GM12891 (cell line): ENCODE measurements around the gene METRN.

Experiments
- DNase-seq: peaks from one replicate; pipeline ENCODE4 v3.0.0; 2011; ENCODE audit warnings: low spot score; ENCODE audit not compliant: insufficient read length
- FAIRE-seq: peaks from 2 replicates; lab custom pipeline; 2011; peaks lifted over from hg19 to GRCh38; lab: Jason Lieb, UNC
- PAX5 ChIP-seq: IDR thresholded peaks from 2 replicates; pipeline ENCODE4 v1.6.1; 2011; ENCODE audit warnings: low read length, moderate library complexity, mild to moderate bottlenecking; ENCODE audit not compliant: insufficient read depth, severe bottlenecking
- POLR2A ChIP-seq: IDR thresholded peaks from 2 replicates; pipeline ENCODE4 v1.6.1; 2011; ENCODE audit warnings: low read depth, low read length, control low read depth
- POLR2AphosphoS5 ChIP-seq: IDR thresholded peaks from 2 replicates; pipeline ENCODE4 v1.6.1; 2011; ENCODE audit warnings: low read depth, low read length, control low read depth
- POU2F2 ChIP-seq: IDR thresholded peaks from 2 replicates; pipeline ENCODE4 v1.6.1; 2011; ENCODE audit warnings: low read depth, mild to moderate bottlenecking, control low read depth, low read length, moderate library complexity
- SPI1 ChIP-seq: IDR thresholded peaks from 2 replicates; pipeline ENCODE4 v1.6.1; 2011; ENCODE audit warnings: low read depth, low read length, control low read depth
- TAF1 ChIP-seq: IDR thresholded peaks from 2 replicates; pipeline ENCODE4 v1.6.1; 2011; ENCODE audit warnings: low read depth, low read length, control low read depth

METRN gene

GRCh38 chr16:702341-702740 lies 12.6 kb upstream of the METRN start:
- FAIRE-seq (no peak), DNase-seq (no peak)
- TF ChIP-seq PAX5 (no peak), TAF1 (no peak), POU2F2 (no peak), POLR2AphosphoS5 (no peak), POLR2A (no peak), SPI1 (no peak)

DNA sequence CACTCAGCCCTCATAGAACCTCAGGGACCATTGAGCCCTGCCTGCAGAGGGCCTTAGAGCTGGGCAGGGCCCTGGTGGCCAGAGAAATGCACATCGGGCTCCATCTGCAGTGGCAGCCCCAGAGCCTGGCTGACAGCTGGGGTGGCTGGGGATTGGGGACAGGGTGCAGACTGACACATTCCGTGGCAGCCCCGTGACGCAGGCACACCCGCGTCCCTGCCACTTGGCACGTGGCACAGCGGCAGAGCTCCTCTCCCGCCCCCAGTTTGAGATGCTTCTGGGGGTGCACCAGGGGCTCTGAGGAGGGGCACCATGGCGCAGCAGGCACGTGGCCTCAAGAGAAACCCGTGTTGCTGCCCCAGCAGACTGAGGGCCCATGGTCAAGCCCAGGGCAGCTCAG lies 11.5 kb upstream of the METRN start:
- TF ChIP-seq POLR2A (no peak), TAF1 (no peak)
- FAIRE-seq (no peak), DNase-seq (no peak)

DNA sequence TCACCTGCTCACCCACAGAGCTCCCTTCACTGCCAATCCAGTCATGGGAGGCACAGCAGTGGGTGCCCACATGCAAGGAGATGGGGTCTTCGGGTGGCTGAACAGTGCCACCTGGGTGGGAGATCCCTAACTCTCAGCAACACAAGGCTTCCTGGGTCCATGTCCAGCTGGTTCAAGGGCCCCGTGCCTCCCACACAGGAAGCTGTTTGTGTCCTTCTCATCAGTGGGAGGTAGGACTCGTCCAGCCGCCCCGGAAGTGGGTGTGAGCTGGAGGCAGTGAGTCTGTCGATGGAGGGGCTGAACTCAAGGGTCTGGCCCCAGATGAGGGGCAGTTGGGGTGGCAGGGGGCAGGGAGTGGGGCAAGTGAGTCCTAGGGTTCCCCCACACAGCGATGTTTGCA lies 10.9 kb upstream of the METRN start:
- DNase-seq (no peak), FAIRE-seq (no peak)
- TF ChIP-seq POLR2AphosphoS5 (no peak), POLR2A (no peak), PAX5 (no peak), SPI1 (no peak), POU2F2 (no peak)

DNA sequence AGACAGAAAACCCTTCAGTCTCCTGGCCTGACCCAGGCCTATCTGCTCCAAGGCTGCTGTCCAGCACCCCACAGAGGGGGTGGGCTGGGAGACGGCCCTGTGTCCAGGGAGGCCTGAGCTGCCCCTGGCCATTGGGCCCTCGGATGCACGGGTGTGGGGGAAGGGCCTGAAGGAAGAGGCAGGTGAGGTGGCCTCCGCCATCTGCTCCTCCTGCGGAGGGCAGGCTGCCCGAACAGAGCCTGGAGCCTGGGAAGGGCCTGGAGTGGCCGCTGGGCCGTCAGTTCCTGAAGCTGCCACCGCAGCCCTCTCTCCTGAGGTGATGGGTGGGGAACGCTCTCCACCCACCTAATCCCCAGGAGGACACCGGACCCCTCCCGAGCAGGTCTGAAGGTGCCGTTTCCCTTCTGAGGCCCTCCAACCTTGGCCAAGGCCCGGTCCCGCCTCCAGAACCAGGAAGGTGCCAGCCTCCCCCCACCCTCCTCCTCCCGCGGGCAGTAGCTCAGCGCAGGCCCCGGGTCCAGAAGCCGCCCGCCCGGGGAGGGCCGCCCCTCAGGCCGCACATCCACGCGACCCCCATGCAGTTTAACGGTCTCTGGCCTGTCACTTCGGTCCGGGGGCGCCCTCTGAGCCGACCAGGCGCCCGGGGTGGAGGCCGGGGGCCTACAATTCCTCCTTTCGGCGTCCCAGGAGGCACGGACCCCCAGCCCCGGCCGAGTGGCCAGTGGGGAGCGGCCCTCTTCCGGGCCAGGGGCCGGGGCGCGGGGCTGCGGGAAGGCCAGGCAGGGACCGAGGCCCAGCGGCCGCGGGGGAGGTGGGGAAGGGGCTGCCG lies 10.2 kb upstream of the METRN start:
- no peak for TF ChIP-seq POLR2A
- TF ChIP-seq SPI1 = no peak
- no peak for TF ChIP-seq POU2F2
- TF ChIP-seq PAX5 = no peak
- no peak for TF ChIP-seq POLR2AphosphoS5
- no peak for TF ChIP-seq TAF1
- DNase-seq (no peak), FAIRE-seq (no peak)

DNA sequence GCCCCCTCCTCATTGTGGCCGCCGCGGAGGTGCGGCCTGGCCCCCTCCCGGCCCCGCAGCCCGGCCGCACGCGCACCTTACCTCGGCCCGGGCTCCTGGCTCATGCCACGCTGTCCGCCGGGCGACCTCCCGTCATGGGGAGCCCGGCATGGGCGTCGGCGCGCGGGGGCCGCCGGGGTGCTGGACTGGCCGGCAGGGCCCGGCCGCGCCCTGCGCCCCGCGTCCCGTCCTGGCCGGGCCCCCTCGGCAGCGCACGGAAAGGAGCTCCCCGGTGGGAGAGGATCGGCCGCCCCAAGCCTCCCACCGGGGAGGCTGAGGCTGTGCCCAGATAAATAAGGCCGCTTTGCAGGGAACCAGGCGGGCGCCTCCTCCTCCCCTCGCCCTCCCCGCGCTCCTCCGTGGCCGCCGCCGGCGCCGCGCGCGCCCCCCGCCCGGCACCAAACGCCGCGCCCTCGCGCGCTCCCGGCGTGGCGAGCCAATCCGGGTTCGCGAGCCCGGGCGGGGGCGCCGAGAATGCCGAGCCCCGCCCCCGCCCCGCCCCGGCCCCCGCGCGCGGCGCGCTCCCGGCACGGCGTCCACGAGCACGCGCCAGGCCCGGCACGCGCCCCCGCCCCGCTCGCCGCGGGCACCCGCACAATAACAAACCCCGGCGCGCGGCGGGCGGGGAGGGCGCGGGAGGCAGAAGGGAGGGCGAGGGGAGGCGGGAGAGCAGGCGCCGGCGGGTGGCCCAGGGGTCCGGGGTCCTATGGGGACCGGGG lies 9.3 kb upstream of the METRN start, which contains the start of gene FBXL16:
Gene FBXL16, minus strand, starts transcription at position 371 of the 758 bp plus-strand sequence. CDS start 8,396 bp downstream, outside the sequence.
- DNase-seq = no peak
- FAIRE-seq = no peak
- no peak for TF ChIP-seq POLR2AphosphoS5
- TF ChIP-seq SPI1 = no peak
- TF ChIP-seq PAX5 = no peak
- TF ChIP-seq TAF1 = no peak
- TF ChIP-seq POU2F2 = no peak
- no peak for TF ChIP-seq POLR2A

GRCh38 chr16:706189-707061 lies 8.5 kb upstream of the METRN start:
- FAIRE-seq = no peak
- DNase-seq = no peak
- TF ChIP-seq POLR2A = no peak
- no peak for TF ChIP-seq TAF1
- no peak for TF ChIP-seq SPI1
- TF ChIP-seq POU2F2 = no peak
- TF ChIP-seq PAX5 = no peak
- TF ChIP-seq POLR2AphosphoS5 = no peak

DNA sequence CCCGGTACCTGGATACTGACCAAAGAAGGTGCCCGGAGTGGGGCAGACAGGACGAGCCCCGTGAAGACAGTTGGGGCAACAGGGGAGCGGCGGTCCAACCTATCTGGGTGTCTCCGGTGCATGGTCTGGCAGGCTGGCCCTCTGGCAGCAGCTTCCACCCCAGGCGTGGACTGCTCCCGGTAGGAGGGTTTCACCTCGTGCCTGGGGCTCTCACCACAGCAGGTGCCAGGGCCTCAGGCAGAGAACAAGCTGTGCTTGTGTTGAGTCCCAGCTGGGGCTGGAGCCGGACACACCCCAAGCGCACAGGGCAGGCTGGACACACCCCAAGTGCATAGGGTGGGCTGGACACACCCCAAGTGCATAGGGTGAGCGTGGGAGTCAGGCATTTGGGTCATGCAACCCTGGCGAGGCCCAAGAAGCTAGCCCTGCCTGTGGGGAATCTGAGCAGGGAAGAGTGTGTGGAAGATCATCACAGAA lies 7.8 kb upstream of the METRN start:
- TF ChIP-seq POLR2AphosphoS5 (no peak), POLR2A (no peak), TAF1 (no peak), PAX5 (no peak), SPI1 (no peak), POU2F2 (no peak)
- FAIRE-seq (no peak), DNase-seq (no peak)

DNA sequence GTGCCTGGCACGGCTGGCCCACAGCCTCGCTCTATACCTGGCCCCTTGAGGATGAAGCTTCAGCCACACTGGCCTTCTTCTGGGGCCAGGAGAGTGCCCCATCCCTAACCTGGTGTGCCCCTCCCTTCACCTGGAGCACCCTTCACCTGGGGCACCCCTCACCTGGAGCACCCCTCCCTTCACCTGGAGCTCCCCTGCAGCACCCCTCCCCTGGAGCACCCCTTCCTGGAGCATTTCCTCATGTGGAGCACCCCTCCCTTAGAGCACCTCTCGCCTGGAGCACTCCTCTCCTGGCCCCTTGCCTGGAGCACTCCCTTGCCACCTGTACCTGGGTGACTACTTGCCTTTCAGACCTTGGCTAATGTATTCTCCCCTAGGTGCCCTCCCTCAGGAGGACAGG lies 6.9 kb upstream of the METRN start:
- no peak for DNase-seq
- TF ChIP-seq PAX5 (no peak), POU2F2 (no peak), SPI1 (no peak)
- no peak for FAIRE-seq

- FAIRE-seq = no peak
- no peak for DNase-seq
- TF ChIP-seq POLR2AphosphoS5 = no peak
- TF ChIP-seq POU2F2 = no peak
- no peak for TF ChIP-seq TAF1
- no peak for TF ChIP-seq POLR2A
- TF ChIP-seq SPI1 = no peak
- no peak for TF ChIP-seq PAX5
Measured at GRCh38 chr16:708959-709358, 6.0 kb upstream of the METRN start.
